Calu3 (cell line): ENCODE measurements around the gene NUDT22. TPM values are rescaled to one million over a fixed set of nuclear protein-coding genes. Genes with fewer than 3 reads are reported as not detected.
A peak's percentile ranks its signal among the peaks of the same experiment; 100 is the strongest.

Source experiments
- BruUV-seq: library from RNA; stranded (reverse); fragments of 400-500 nt; replicated peaks from 2 replicates; lab custom pipeline; 2021; lab: Mats Ljungman, UMichigan
- CTCF ChIA-PET: fragments of 300-600 bp; sonication (Branson Sonifier 250); formaldehyde crosslinking; loops from one replicate; lab custom pipeline; 2022; ENCODE audit warnings: antibody characterized with exemption; lab: Charles Lee
- DNase-seq: peaks from one replicate; pipeline ENCODE4 v3.0.0; 2022
- H3K27ac Mint-ChIP-seq: one replicate; pipeline ENCODE4 v1.8.0; 2022; ENCODE audit warnings: mixed read lengths; ENCODE audit not compliant: unreplicated experiment
- H3K27me3 Mint-ChIP-seq: one replicate; pipeline ENCODE4 v1.8.0; 2022; ENCODE audit warnings: mixed read lengths; ENCODE audit not compliant: unreplicated experiment
- H3K36me3 Mint-ChIP-seq: one replicate; pipeline ENCODE4 v1.8.0; 2022; ENCODE audit warnings: mild to moderate bottlenecking, moderate library complexity, mixed read lengths; ENCODE audit not compliant: insufficient read depth, unreplicated experiment
- H3K4me1 Mint-ChIP-seq: one replicate; pipeline ENCODE4 v1.8.0; 2022; ENCODE audit warnings: mild to moderate bottlenecking, low read depth, mixed read lengths; ENCODE audit not compliant: unreplicated experiment
- H3K4me3 Mint-ChIP-seq: one replicate; pipeline ENCODE4 v1.8.0; 2022; ENCODE audit warnings: mild to moderate bottlenecking, low read depth, moderate library complexity, mixed read lengths; ENCODE audit not compliant: unreplicated experiment
- H3K9me3 Mint-ChIP-seq: one replicate; pipeline ENCODE4 v1.8.0; 2022; ENCODE audit warnings: low read depth, mixed read lengths; ENCODE audit not compliant: unreplicated experiment
- intact Hi-C: fragments of 100-400 bp; cut with micrococcal nuclease; formaldehyde crosslinking; loops from one replicate; pipeline ENCODE4 v1.10.0; 2022; ENCODE audit not compliant: unreplicated experiment
- total RNA-seq: library from RNA; stranded (reverse); gene quantifications from 2 replicates; pipeline ENCODE4 v1.2.3, GENCODE V29; 2022
- TF ChIP-seq, protein P1 (sequence below): fragments of 200-600 bp; IDR thresholded peaks from one replicate; pipeline ENCODE4 v1.8.0; 2022; ENCODE audit warnings: antibody characterized with exemption; ENCODE audit not compliant: unreplicated experiment

The NUDT22 gene
- total RNA-seq, 1 experiment from 2014 or later = 58.7 TPM

DNA sequence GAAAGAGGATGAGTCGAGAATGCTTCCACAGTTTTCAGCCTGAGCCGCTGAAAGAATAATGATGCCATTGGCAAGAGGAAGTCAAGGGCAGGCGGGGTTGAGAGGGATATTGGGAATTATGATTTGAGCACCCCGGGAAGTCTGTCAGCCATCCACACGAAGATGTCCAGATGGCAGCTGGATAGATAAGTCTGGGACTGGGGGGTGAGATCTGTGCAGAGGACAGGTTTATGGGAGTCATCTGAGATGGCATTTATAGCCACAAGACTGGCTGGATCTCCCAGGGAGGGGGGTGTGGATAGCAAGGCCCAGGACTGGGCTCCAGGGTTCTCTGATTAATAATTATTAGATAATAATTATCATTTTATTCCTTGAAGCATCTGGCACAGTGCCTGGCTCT is 45.2 kb upstream of the NUDT22 start:
- intact Hi-C loops = no loop called here
- TF ChIP-seq, protein P1, sequence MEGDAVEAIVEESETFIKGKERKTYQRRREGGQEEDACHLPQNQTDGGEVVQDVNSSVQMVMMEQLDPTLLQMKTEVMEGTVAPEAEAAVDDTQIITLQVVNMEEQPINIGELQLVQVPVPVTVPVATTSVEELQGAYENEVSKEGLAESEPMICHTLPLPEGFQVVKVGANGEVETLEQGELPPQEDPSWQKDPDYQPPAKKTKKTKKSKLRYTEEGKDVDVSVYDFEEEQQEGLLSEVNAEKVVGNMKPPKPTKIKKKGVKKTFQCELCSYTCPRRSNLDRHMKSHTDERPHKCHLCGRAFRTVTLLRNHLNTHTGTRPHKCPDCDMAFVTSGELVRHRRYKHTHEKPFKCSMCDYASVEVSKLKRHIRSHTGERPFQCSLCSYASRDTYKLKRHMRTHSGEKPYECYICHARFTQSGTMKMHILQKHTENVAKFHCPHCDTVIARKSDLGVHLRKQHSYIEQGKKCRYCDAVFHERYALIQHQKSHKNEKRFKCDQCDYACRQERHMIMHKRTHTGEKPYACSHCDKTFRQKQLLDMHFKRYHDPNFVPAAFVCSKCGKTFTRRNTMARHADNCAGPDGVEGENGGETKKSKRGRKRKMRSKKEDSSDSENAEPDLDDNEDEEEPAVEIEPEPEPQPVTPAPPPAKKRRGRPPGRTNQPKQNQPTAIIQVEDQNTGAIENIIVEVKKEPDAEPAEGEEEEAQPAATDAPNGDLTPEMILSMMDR = no peak
- Mint-ChIP-seq H3K27ac (no peak overlapping the region), H3K27me3 (no peaks in the 10 kb centered on the region), H3K4me1 (peaks cover 24% of the 10 kb centered on the region), H3K36me3 (peaks cover 20% of the 10 kb centered on the region), H3K4me3 (no peak overlapping the region), H3K9me3 (no peaks in the 10 kb centered on the region)
- no TSS peak for BruUV-seq
- DNase-seq = no peak
- CTCF ChIA-PET = interaction anchor here (1.1 kb wide), 1 partner anchor 174 kb away, joined by 5 read pairs; no protein-coding TSS in a partner anchor

DNA sequence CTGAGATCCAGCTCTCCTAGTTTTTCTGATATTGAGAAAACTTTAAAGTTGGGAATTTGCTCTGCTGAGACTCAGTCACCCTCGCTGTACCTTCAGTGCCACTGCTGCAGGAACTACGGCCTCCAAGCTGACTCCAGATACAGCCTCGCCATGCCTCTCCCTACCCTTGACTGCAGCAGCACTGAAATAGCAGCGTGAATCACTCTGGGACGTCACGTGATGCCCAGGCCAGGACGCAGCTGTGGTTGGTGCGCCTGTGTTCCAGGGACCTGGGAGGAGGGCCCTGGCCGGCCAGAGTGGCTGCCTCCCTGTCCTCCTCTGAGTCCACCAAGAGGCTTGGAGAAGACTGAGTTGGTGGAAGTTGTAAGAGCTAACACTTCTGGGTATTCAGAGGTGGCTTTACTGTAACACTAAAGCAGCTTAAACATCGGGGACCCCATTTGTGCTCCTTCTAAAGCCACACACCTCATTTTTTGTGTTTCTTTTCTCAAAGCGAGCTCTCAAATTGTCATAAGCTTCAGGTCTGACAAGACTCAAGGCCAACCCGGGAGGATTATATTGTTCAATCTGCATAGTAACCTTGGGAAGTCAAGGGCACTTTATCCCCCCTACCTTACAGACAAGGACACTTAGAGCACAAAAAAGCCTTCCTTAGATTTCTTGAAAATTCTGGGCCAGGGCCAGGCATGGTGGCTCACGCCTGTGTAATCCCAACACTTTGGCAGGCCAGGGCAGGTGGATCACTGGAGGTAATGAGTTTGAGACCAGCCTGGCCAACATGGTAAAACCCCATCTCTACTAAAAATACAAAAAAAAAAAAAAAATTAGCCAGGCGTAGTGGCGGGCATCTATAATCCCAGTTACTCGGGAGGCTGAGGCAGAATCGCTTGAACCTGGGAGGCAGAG is 44.3 kb upstream of the NUDT22 start:
- Mint-ChIP-seq H3K27ac (peak overlapping the region; percentile 52), H3K4me1 (peaks cover 24% of the 10 kb centered on the region), H3K27me3 (no peaks in the 10 kb centered on the region), H3K36me3 (peaks cover 20% of the 10 kb centered on the region), H3K9me3 (no peaks in the 10 kb centered on the region), H3K4me3 (peak overlapping the region; percentile 22)
- TF ChIP-seq, protein P1 = no peak
- CTCF ChIA-PET = interaction anchor here (0.7 to 1.1 kb wide), 2 partner anchors 173 to 635 kb away, joined by 3 to 5 read pairs; no protein-coding TSS in a partner anchor
- BruUV-seq = no TSS peak
- intact Hi-C loops = no loop called here
- peak; percentile 88 for DNase-seq

DNA sequence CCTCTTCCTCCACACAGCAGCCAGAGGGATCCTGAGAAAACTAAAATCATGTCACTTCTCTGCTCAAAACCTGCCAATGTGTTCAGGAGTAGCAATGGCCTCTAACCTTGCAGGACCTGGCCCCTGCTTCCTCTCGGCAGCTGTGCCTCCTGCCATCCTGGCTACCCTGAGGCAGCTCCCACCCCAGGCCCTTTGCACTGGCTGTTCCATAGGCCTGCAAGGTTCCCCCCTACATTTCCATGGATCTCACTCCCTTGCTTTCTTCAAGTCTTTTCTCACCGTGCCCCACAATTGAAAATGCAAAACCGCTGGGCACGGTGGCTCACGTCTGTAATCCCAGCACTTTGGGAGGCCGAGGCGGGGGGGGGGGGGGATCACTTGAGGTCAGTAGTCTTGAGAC is 42.2 kb upstream of the NUDT22 start:
- TF ChIP-seq, protein P1 = no peak
- Mint-ChIP-seq H3K27me3 (no peaks in the 10 kb centered on the region), H3K9me3 (no peaks in the 10 kb centered on the region), H3K4me3 (no peak overlapping the region), H3K4me1 (peaks cover 24% of the 10 kb centered on the region), H3K27ac (no peak overlapping the region), H3K36me3 (peaks cover 19% of the 10 kb centered on the region)
- intact Hi-C loops = loop anchor here (2.0 kb wide), 1 partner anchor 53 kb away; no protein-coding TSS in a partner anchor
- CTCF ChIA-PET = no interaction called here
- DNase-seq = no peak
- no TSS peak for BruUV-seq

DNA sequence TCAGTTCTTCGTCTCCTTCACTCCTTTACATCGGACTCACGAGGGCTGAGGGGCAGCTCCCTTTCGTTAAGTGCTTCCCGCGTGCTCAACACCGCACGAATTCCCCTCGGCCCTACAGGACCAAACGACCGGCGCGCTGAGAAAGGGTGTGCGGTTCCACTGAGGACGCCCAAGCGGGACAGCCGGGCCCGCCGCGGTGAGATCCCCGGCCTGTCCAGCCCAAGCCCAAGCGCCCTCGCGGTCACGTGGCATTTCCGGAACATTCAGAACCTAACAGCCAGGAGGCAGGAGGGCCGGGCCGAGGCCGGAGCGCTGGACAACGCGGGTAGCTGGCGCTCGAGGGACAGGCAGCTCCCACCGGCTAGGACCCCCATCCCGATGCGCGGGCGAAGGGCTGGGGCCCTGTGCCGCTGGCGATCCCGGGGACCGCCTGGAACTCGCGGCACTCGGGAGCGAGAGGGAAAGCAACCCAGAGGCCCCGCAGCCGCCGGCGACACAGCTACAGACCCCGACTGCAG is 40.8 kb upstream of the NUDT22 start:
- intact Hi-C loops = loop anchor here (2.0 kb wide), 1 partner anchor 52 kb away; no protein-coding TSS in a partner anchor
- Mint-ChIP-seq H3K9me3 (no peaks in the 10 kb centered on the region), H3K27me3 (no peaks in the 10 kb centered on the region), H3K4me3 (no peak overlapping the region), H3K27ac (no peak overlapping the region), H3K36me3 (peaks cover 26% of the 10 kb centered on the region), H3K4me1 (peaks cover 31% of the 10 kb centered on the region)
- DNase-seq = peak; percentile 74
- TSS peak; percentile 67 for BruUV-seq
- TF ChIP-seq, protein P1 = no peak
- CTCF ChIA-PET = interaction anchor here (0.5 to 1.4 kb wide), 9 partner anchors 19 to 754 kb away, joined by 3 to 12 read pairs (median 4); partner anchors contain the start of genes PRDX5 and TRMT112
